Vagina (tissue), 2 donors: ENCODE results near the gene HOXA7.

Source experiments
- POLR2A ChIP-seq, 2 donors: fragments of 450-650 bp; IDR thresholded peaks; one replicate each; pipeline ENCODE4 v1.6.1; 2017; ENCODE audit warnings: antibody characterized with exemption in 2 of 2, mild to moderate bottlenecking in 2 of 2, moderate library complexity in 2 of 2
- TF ChIP-seq, protein P1 (sequence below), 3 experiments: fragments of 450-650 bp in 2 of 3; fragments of 200-600 bp in 1 of 3; sonication (generic) in 1 of 3; IDR thresholded peaks; one replicate each; pipeline ENCODE4 v1.5.1; 2017 to 2019; ENCODE audit warnings: antibody characterized with exemption in 3 of 3, mild to moderate bottlenecking in 2 of 3, moderate library complexity in 2 of 3

DNA sequence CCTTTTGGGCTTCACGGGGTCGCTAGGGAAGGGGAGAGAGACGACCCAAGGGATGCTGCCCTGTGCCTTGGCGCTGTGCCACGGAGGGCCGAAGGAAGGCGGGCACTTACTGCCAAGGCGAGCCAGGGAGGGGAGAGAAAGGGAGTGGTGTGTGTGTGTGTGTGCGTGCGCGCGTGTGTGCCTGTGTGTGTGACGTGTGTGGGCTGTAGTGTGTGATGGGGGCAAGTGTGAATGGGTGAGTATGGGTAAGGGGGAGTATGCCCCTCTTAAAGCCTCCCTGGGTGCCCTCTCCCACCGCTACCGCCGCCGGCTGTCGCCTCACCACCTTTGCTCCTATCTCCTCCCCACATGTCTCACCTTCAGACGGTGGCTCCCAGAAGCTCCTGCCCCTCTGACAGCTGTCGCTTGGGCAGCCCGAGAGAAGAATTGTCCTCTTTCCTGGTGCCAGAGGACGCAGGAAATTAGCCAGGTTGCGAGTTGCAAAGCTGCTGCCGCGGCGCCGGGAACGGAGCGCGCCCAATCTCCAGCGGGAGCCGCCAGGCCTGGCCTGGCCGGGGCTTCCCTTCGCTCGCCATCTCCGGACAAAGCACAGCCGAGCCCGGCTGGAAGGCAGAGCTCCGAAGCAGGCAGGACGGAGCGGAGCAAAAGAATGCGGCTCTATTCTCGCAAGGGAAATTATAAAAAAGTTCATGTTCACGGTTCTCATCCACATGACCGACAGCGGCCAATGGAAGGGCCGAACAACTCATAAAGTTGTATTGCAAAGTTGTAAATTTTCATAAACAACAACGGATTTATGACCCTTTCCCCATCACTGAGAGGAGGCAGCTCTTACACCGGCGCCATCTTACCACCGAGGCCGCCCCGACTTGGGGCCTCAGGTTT, 4.3 kb downstream of the HOXA7 start, which contains the start of gene HOXA3:
- TF ChIP-seq, protein P1, sequence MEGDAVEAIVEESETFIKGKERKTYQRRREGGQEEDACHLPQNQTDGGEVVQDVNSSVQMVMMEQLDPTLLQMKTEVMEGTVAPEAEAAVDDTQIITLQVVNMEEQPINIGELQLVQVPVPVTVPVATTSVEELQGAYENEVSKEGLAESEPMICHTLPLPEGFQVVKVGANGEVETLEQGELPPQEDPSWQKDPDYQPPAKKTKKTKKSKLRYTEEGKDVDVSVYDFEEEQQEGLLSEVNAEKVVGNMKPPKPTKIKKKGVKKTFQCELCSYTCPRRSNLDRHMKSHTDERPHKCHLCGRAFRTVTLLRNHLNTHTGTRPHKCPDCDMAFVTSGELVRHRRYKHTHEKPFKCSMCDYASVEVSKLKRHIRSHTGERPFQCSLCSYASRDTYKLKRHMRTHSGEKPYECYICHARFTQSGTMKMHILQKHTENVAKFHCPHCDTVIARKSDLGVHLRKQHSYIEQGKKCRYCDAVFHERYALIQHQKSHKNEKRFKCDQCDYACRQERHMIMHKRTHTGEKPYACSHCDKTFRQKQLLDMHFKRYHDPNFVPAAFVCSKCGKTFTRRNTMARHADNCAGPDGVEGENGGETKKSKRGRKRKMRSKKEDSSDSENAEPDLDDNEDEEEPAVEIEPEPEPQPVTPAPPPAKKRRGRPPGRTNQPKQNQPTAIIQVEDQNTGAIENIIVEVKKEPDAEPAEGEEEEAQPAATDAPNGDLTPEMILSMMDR (IDR thresholded peaks at IDR 0.05) = no peak
- TF ChIP-seq POLR2A (IDR thresholded peaks at IDR 0.05) = no peak
